Measurements from ENCODE around the gene FANCB.

FANCB gene

GRCh38 chrX:14872851-14873675, at the start of gene FANCB, which contains the start of gene MOSPD2:
Gene FANCB, minus strand, starts transcription at chrX:14873069. Its CDS starts 7,559 bp downstream, at chrX:14865510.
Gene MOSPD2, plus strand, starts transcription at chrX:14873421. Its CDS starts 108 bp downstream, at chrX:14873529.
- in situ Hi-C loops (cut with HindIII; ENCODE audit: low pct_ligation_motif_present, low pct_unique_long_range_greater_than_20kb, low sequenced_read_pairs): no loop called here

GRCh38 chrX:14922437-14922836, 49.6 kb upstream of the FANCB start:
- peak; percentile 25 for DNase-seq
- in situ Hi-C loops (cut with HindIII; ENCODE audit: low pct_ligation_motif_present, low pct_unique_long_range_greater_than_20kb, low sequenced_read_pairs): no loop called here

More at GRCh38 chrX:14872851-14873675, at the start of gene FANCB, which contains the start of gene MOSPD2:
- DNase-seq: peak; percentile 87

GRCh38 chrX:14920196-14920595, 47.3 kb upstream of the FANCB start:
- in situ Hi-C loops (cut with HindIII; ENCODE audit: low pct_ligation_motif_present, low pct_unique_long_range_greater_than_20kb, low sequenced_read_pairs): no loop called here
- no peak for DNase-seq

- in situ Hi-C loops (cut with HindIII; ENCODE audit: low pct_ligation_motif_present, low pct_unique_long_range_greater_than_20kb, low sequenced_read_pairs): no loop called here
Observed at GRCh38 chrX:14919407-14919806, 46.5 kb upstream of the FANCB start.

GRCh38 chrX:14916017-14916674, 43.3 kb upstream of the FANCB start:
- DNase-seq: peak; percentile 3
- in situ Hi-C loops (cut with HindIII; ENCODE audit: low pct_ligation_motif_present, low pct_unique_long_range_greater_than_20kb, low sequenced_read_pairs): no loop called here

More at GRCh38 chrX:14919407-14919806, 46.5 kb upstream of the FANCB start:
- no peak for DNase-seq

GRCh38 chrX:14915596-14915995, 42.7 kb upstream of the FANCB start:
- in situ Hi-C loops (cut with HindIII; ENCODE audit: low pct_ligation_motif_present, low pct_unique_long_range_greater_than_20kb, low sequenced_read_pairs): no loop called here

GRCh38 chrX:14913241-14913640, 40.4 kb upstream of the FANCB start:
- in situ Hi-C loops (cut with HindIII; ENCODE audit: low pct_ligation_motif_present, low pct_unique_long_range_greater_than_20kb, low sequenced_read_pairs): no loop called here
- DNase-seq: no peak

More at GRCh38 chrX:14915596-14915995, 42.7 kb upstream of the FANCB start:
- no peak for DNase-seq

- in situ Hi-C loops (cut with HindIII; ENCODE audit: low pct_ligation_motif_present, low pct_unique_long_range_greater_than_20kb, low sequenced_read_pairs): no loop called here
- DNase-seq: no peak
Observed at GRCh38 chrX:14903891-14904290, 31.0 kb upstream of the FANCB start.

- in situ Hi-C loops (cut with HindIII; ENCODE audit: low pct_ligation_motif_present, low pct_unique_long_range_greater_than_20kb, low sequenced_read_pairs): no loop called here
Observed at GRCh38 chrX:14902537-14902936, 29.7 kb upstream of the FANCB start.

GRCh38 chrX:14899607-14900006, 26.7 kb upstream of the FANCB start:
- in situ Hi-C loops (cut with HindIII; ENCODE audit: low pct_ligation_motif_present, low pct_unique_long_range_greater_than_20kb, low sequenced_read_pairs): no loop called here
- DNase-seq: peak; percentile 45

More at GRCh38 chrX:14902537-14902936, 29.7 kb upstream of the FANCB start:
- no peak for DNase-seq

GRCh38 chrX:14897042-14897441, 24.2 kb upstream of the FANCB start:
- DNase-seq: no peak
- in situ Hi-C loops (cut with HindIII; ENCODE audit: low pct_ligation_motif_present, low pct_unique_long_range_greater_than_20kb, low sequenced_read_pairs): no loop called here

- in situ Hi-C loops (cut with HindIII; ENCODE audit: low pct_ligation_motif_present, low pct_unique_long_range_greater_than_20kb, low sequenced_read_pairs): no loop called here
- DNase-seq: no peak
Observed at GRCh38 chrX:14896273-14896672, 23.4 kb upstream of the FANCB start.

- no peak for DNase-seq
- in situ Hi-C loops (cut with HindIII; ENCODE audit: low pct_ligation_motif_present, low pct_unique_long_range_greater_than_20kb, low sequenced_read_pairs): no loop called here
Observed at GRCh38 chrX:14886252-14886651, 13.4 kb upstream of the FANCB start.

- DNase-seq: no peak
- in situ Hi-C loops (cut with HindIII; ENCODE audit: low pct_ligation_motif_present, low pct_unique_long_range_greater_than_20kb, low sequenced_read_pairs): no loop called here
Observed at GRCh38 chrX:14884714-14885113, 11.8 kb upstream of the FANCB start.

- in situ Hi-C loops (cut with HindIII; ENCODE audit: low pct_ligation_motif_present, low pct_unique_long_range_greater_than_20kb, low sequenced_read_pairs): no loop called here
- DNase-seq: no peak
Observed at GRCh38 chrX:14883826-14884225, 11.0 kb upstream of the FANCB start.

GRCh38 chrX:14875624-14876023, 2.8 kb upstream of the FANCB start:
- no peak for DNase-seq
- in situ Hi-C loops (cut with HindIII; ENCODE audit: low pct_ligation_motif_present, low pct_unique_long_range_greater_than_20kb, low sequenced_read_pairs): no loop called here

GRCh38 chrX:14873676-14874049, 794 bp upstream of the FANCB start:
- in situ Hi-C loops (cut with HindIII; ENCODE audit: low pct_ligation_motif_present, low pct_unique_long_range_greater_than_20kb, low sequenced_read_pairs): no loop called here
- no peak for DNase-seq

- in situ Hi-C loops (cut with HindIII; ENCODE audit: low pct_ligation_motif_present, low pct_unique_long_range_greater_than_20kb, low sequenced_read_pairs): no loop called here
- DNase-seq: no peak
Observed at GRCh38 chrX:14872355-14872754, 514 bp downstream of the FANCB start.

- in situ Hi-C loops (cut with HindIII; ENCODE audit: low pct_ligation_motif_present, low pct_unique_long_range_greater_than_20kb, low sequenced_read_pairs): no loop called here
- no peak for DNase-seq
Observed at GRCh38 chrX:14871767-14872166, 1.1 kb downstream of the FANCB start.

GRCh38 chrX:14865201-14865600, 7.7 kb downstream of the FANCB start:
- in situ Hi-C loops (cut with HindIII; ENCODE audit: low pct_ligation_motif_present, low pct_unique_long_range_greater_than_20kb, low sequenced_read_pairs): no loop called here
- DNase-seq: no peak
